GM12872 (cell line): Measurements from ENCODE around the gene ZFP92.

Experiments used
- TF ChIP-seq, protein P1 (sequence below): IDR thresholded peaks from 3 replicates; pipeline ENCODE4 v1.5.1; 2011; ENCODE audit warnings: low read depth, mild to moderate bottlenecking, low read length, moderate library complexity; ENCODE audit not compliant: insufficient read depth

Gene ZFP92

GRCh38 chrX:153434801-153435200, 23.5 kb downstream of the ZFP92 start:
- TF ChIP-seq, protein P1, sequence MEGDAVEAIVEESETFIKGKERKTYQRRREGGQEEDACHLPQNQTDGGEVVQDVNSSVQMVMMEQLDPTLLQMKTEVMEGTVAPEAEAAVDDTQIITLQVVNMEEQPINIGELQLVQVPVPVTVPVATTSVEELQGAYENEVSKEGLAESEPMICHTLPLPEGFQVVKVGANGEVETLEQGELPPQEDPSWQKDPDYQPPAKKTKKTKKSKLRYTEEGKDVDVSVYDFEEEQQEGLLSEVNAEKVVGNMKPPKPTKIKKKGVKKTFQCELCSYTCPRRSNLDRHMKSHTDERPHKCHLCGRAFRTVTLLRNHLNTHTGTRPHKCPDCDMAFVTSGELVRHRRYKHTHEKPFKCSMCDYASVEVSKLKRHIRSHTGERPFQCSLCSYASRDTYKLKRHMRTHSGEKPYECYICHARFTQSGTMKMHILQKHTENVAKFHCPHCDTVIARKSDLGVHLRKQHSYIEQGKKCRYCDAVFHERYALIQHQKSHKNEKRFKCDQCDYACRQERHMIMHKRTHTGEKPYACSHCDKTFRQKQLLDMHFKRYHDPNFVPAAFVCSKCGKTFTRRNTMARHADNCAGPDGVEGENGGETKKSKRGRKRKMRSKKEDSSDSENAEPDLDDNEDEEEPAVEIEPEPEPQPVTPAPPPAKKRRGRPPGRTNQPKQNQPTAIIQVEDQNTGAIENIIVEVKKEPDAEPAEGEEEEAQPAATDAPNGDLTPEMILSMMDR = no peak

DNA sequence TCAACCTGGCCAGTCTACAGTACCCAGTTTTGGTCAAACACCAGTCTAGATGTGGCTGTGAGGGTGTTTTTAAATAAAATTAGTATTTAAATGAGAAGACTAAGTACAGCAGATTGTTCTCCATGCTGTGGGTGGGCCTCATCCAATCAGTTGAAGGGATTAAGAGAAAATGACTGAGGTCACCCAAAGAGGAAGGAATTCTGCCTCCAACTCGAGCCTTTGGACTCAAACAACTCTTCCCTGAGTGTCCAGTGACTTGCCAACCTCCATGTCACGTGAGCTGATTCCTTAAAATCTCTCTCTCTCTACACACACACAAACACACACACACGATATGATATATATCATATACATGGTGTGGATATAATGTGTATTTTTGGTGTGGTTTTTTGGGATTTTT, 24.6 kb downstream of the ZFP92 start:
- TF ChIP-seq, protein P1 = no peak

GRCh38 chrX:153438532-153438931, 27.3 kb downstream of the ZFP92 start:
- TF ChIP-seq, protein P1 = 0 out of 3 replicates have a peak, but pooled peaks have one; percentile 19

DNA sequence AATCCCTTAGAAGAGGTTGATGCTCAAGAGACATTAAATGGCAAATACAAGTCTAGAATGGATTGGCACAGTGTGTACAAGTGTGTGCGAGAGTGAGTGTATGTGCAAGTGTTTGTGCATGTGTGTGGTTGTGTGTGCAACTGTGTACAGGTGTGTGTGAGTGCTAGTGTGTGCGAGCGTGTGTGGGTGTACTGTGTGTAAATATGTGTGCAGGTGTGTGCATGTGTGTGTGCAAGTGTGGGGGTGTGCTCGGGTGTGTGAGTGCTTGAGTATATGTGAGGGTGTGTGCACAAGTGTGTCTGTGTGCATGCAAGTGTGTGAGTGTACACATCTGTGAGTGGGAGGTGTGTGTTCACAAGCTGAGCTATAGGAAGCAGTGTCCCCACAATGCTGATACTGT, 28.7 kb downstream of the ZFP92 start:
- TF ChIP-seq, protein P1 = no peak

DNA sequence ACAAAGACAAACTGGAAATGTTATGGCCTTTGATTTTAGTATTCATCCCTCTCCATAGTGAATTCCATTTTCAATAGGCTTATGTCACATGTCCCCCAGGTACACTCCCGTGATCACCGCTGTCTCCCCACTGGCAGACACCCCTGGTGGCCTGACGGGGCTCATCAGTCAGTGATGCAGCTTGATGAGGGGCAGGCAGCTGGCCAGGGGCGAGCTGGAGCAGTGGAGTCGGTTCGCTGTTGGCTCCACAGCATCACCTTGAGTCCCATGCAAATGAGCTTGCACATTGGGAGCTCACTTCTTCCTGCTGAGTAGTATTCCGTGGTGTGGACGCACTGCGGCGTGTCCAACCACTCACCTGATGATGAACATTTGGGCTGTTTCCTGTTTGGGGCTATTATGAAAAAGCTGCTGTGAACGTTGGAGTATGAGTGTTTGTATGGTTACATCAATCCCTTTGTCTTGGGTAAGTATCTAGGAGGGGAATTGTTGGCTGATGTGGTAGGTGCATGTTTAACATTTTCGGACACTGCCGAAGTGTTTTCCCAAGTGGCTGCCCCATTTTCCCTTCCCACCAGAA, 29.4 kb downstream of the ZFP92 start:
- TF ChIP-seq, protein P1 = no peak

DNA sequence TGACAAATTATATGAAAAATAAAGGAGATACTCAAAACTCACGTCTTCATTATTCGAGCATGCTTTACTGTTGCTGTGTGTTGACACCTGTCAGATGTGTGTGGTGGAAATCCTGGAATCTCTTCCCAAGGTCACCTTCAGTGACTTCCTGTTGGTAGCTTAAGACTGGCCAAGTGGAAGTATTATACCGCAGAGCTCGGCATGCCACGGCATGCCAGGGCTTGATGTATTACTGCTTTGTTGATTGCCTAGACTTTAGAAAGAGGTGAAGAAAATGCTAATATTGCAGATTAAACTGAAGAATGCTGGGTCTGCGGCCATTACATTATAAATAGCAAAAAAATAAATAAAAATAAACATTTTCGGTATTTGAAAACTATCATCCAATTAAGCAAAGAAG, 30.0 kb downstream of the ZFP92 start:
- TF ChIP-seq, protein P1 = no peak

DNA sequence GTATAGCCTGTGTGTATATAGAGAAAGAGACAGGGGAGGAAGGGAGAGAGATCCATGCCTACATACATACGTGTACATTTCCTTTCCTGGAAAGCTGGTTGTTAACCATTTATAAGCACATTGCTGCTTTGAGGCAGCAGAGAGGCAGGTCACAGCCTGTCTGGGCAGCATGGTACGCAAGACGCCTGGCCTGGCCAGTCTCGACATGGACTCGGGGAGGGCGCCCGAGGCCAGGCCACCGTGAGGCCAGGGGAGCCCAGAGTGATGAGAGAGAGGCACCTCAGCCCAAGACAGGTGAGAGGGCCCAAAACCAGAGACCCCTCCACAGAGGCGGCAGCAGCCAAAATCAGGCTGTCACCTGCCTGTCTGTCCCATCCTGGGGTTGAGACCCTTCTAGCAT, 30.7 kb downstream of the ZFP92 start:
- TF ChIP-seq, protein P1 = no peak
